Bronchial epithelial cell (primary cell): ENCODE data around the gene AGAP1. TPM values are rescaled to one million over a fixed set of nuclear protein-coding genes. Genes with fewer than 3 reads are reported as not detected.

Source experiments
- DNase-seq: peaks from one replicate; pipeline ENCODE4 v3.0.0-alpha.2; 2010; ENCODE audit warnings: low read depth
- FAIRE-seq: peaks from 2 replicates; lab custom pipeline; 2011; peaks lifted over from hg19 to GRCh38; lab: Jason Lieb, UNC
- H3K27me3 ChIP-seq: 2 replicates; pipeline ENCODE4 v1.5.1; 2011; ENCODE audit warnings: low read length; ENCODE audit not compliant: control insufficient read depth, insufficient read depth
- H3K36me3 ChIP-seq: 2 replicates; pipeline ENCODE4 v1.5.1; 2011; ENCODE audit warnings: low read length; ENCODE audit not compliant: control insufficient read depth, insufficient read depth
- H3K4me3 ChIP-seq: 2 replicates; pipeline ENCODE4 v1.5.1; 2011; ENCODE audit warnings: mild to moderate bottlenecking, low read depth, low read length, control low read depth
- total RNA-seq: library from RNA; depleted of rRNA; stranded (reverse); fragments of >200 nt; gene quantifications from 2 replicates; pipeline ENCODE4 v1.2.1, GENCODE V29; 2014
- TF ChIP-seq, protein P1 (sequence below): IDR thresholded peaks from 2 replicates; pipeline ENCODE4 v1.5.1; 2011; ENCODE audit warnings: mild to moderate bottlenecking, moderate library complexity, low read length, control low read depth, inconsistent platforms; ENCODE audit not compliant: insufficient read depth, severe bottlenecking

The AGAP1 gene
- total RNA-seq, 1 donor from 2014 or later, result 22.4 TPM

DNA sequence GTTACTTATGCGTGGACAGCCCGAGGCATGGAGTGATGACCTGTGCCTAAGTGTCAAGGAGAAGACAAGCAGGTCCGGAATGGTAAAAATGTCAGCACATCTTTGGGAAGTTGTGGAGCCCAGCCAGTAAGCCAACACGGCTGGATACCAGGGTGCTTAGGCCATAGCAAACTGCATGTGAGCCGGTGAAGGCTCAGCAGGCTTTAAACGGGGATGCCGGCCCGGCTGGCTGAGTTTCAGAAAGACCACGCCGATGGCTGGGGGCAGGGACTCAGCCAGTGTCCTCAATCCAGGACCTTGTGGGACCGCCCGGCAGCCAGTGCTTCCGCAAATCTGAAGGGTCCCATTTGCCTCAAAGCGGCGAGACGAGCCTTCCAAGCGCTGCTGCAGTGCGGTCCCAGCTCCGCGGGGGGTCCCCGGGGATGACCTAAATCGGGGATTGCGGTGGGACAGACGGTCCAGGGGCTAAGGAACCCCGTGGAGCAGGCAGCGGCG lies 946 bp upstream of the AGAP1 start:
- Histone ChIP-seq H3K27me3 (no peaks in the 10 kb centered on the region), H3K36me3 (no peaks in the 10 kb centered on the region), H3K4me3 (peak overlapping the region; percentile 46)
- TF ChIP-seq, protein P1, sequence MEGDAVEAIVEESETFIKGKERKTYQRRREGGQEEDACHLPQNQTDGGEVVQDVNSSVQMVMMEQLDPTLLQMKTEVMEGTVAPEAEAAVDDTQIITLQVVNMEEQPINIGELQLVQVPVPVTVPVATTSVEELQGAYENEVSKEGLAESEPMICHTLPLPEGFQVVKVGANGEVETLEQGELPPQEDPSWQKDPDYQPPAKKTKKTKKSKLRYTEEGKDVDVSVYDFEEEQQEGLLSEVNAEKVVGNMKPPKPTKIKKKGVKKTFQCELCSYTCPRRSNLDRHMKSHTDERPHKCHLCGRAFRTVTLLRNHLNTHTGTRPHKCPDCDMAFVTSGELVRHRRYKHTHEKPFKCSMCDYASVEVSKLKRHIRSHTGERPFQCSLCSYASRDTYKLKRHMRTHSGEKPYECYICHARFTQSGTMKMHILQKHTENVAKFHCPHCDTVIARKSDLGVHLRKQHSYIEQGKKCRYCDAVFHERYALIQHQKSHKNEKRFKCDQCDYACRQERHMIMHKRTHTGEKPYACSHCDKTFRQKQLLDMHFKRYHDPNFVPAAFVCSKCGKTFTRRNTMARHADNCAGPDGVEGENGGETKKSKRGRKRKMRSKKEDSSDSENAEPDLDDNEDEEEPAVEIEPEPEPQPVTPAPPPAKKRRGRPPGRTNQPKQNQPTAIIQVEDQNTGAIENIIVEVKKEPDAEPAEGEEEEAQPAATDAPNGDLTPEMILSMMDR, result no peak
- FAIRE-seq, result peak; percentile 40
- no peak for DNase-seq

DNA sequence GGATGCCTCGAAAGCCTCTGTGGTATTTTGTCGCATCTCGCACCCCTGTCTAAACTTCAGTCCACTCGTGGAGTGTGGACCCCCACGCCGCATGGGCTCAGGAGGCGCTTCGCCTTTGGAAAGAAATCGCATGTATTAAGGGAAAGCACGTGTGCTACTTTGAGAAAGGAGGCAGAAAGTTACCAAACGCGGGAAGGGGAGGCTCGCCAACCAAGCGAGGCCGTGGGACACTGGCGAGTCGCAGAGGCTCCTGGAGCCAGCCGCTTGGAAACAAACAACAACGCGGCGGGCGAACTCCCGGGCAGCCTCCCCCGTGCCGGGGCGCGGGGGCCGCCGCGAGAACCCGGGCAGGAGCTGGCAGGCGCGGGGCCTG lies 455 bp upstream of the AGAP1 start:
- Histone ChIP-seq H3K27me3 (no peaks in the 10 kb centered on the region), H3K36me3 (no peaks in the 10 kb centered on the region), H3K4me3 (peak overlapping the region; percentile 46)
- FAIRE-seq, result no peak
- TF ChIP-seq, protein P1, result no peak
- DNase-seq, result no peak

DNA sequence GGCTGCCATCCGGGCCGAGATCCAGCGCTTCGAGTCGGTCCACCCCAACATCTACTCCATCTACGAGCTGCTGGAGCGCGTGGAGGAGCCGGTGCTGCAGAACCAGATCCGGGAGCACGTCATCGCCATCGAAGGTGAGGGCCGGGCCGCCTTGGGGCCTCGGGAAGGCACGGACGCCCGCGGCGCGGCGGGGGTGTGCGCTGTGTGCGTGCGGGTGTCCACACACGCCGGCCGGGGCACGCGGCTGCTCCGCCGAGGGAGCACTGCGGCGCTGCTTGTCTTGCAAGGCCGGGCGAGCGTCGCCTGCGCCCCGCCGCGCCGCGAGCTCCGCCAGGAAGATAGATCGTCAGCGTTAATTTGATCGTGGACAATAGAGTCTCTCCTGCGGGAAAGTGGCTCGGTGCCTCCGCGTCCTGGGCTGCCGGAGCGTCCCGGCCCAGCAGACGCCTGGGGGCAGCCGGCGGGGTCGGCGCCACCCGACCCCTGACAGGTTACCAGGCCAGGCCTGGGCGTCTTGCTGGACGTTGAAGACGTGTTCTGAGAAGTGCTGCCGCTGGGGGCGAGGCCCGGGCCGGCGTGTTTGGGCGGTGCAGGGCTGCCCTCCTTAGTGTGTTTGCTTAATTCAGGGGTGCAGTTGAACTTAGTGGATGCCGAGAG lies 1.0 kb downstream of the AGAP1 start:
- DNase-seq (no peak), FAIRE-seq (no peak)
- Histone ChIP-seq H3K4me3 (peak overlapping the region; percentile 66), H3K27me3 (no peaks in the 10 kb centered on the region), H3K36me3 (no peaks in the 10 kb centered on the region)
- TF ChIP-seq, protein P1, result no peak

GRCh38 chr2:235495373-235496238 lies 1.8 kb downstream of the AGAP1 start:
- peak overlapping the region; percentile 66 for H3K4me3 ChIP-seq
- TF ChIP-seq, protein P1, result no peak
- FAIRE-seq (peak; percentile 60), DNase-seq (no peak)
- no peaks in the 10 kb centered on the region for H3K36me3 ChIP-seq
- no peaks in the 10 kb centered on the region for H3K27me3 ChIP-seq

GRCh38 chr2:235496239-235496621 lies 2.4 kb downstream of the AGAP1 start:
- DNase-seq (peak; percentile 43), FAIRE-seq (peak; percentile 90)
- no peaks in the 10 kb centered on the region for H3K36me3 ChIP-seq
- TF ChIP-seq, protein P1, result no peak
- H3K27me3 ChIP-seq, result no peaks in the 10 kb centered on the region
- peak overlapping the region; percentile 66 for H3K4me3 ChIP-seq
